NCI-H510A treated with DMSO at 0.1 percent for 48 hours (cell line): ENCODE results near the gene QPRT.
"Not testable (repeated sequence)": the region's sequence is repeated elsewhere in the genome, so short reads cannot be mapped to it uniquely, and the experiment has no call there.

ENCODE experiments used
- DNase-seq: peaks from one replicate; lab custom pipeline; 2025; lab: John Stamatoyannopoulos, UW

The QPRT gene

DNA sequence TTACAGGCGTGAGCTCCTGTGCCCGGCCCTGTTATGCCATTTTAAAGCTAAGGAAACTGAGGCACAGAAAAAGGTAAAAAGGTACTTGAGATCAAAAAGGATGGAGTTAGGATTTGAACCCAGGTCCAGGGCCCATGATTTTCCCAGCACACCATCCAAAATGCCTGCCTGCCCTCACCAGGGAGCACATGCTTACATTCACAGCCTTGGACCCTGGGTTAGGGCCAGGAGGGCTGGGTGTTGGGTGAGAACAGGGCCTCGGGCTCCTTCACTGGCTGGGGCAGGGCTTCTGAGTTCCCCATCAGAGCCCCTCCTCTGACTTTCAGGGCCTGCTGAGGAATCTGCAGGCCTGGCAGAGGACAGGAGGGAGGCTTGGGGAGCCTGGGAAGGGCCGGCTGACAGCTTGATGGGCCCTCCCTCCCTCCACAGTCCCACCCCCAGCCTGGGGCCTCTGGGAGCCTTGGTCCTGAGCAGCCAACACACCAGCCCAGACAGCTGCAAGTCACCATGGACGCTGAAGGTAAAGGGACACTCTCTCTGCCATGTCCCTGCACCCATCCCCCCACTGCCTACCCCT, at the start of gene QPRT:
Gene QPRT (plus strand): TSS at position 490 of the 577 bp plus-strand sequence. CDS start 18 bp downstream, at position 508.
- peak; percentile 58 for DNase-seq

DNA sequence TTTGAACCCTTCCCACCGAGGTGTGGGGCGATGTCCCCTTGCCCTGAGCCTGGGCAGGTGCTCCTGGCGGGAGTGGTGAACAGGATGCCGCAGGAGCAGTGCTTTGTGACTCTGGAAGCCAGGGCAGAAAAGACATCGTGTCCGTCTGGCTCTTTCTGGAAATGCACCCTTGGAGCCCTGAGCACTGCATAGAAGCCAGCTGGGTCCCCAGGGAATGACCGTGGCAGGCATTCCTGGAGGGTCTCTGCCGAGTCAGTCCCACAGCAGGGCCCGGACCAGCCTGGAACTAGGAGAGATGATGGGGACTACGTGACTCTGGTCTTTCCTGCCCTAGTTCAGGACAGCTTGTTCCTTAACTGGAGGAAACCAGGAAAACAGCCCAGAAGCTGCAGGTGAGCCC, 49.7 kb upstream of the QPRT start:
- DNase-seq = not testable (repeated sequence)

DNA sequence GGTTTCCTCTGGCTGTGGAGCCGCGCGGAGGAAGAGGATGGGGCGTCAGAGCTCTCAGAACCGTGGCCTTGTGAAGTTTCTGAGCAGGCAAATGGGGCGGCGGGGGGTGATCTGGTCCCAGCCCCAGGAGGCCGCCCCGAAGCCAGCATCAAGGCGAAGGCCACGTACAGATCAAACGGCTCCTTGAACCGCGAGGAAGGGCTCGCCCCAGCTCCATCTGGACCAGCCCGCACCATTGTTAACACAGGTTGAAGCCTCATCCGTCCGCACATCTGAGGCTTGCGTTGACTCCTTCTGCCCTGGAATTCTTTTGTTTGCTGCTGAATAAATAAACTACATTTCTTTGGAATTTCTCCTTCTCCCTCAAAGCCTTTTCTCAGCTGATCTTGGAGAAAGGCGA, 47.3 kb upstream of the QPRT start:
- DNase-seq = not testable (repeated sequence)

DNA sequence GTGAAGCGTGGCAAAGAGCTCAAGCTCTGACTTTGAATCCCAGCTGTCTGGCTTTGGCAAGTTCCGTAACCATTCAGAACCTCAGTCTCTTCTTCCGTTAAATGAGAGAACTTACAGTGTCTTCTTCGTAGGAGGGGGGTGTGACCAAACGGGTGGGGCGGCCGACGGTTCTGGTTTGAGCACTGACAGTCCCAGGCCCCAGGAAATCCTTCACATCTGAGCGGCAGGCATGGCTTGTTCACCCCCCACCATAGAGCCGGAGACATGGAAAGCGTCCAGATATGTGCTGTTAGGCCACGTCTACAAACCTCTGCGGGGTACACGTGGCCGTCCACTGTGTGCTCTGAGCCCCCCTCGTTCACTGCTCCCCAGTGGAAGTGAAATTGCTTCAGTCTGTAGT, 43.1 kb upstream of the QPRT start:
- not testable (repeated sequence) for DNase-seq

GRCh38 chr16:29636368-29636767, 42.6 kb upstream of the QPRT start:
- DNase-seq = not testable (repeated sequence)

GRCh38 chr16:29638751-29639150, 40.2 kb upstream of the QPRT start:
- DNase-seq = not testable (repeated sequence)

DNA sequence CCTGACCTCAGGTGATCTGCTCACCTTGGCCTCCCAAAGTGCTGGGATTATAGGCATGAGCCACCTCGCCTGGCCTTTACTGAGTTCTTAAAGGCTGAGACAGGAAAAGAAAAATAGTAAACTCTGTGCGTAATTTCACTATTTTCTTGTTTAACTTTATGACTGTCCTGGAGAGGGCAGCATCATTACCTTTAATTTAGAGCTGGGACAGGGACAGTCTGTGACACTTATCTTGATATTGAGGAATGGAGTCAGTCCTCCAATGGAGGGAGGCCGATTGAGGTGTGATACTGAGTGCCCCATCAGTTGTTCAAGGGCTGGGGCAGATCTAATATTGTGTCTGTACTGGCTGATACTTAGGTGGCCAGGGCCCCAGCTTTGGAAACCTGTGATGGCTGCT, 37.4 kb upstream of the QPRT start:
- no peak for DNase-seq

DNA sequence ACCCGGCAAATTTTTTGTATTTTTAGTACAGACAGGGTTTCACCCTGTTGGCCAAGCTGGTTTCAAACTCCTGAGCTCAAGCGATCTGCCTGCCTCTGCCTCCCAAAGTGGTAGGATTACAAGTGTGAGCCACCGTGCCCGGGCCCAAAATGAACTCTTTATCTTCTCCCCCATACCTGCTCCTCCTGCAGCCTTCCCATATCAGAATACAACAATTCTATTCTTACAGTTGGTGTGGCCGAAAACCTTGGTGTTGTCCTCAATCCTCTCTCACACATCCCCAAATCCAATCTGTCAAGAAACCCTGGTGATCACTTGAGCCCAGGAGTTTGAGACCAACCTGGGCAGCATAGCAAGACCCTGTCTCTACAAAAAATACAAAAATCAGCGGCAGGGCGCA, 35.4 kb upstream of the QPRT start:
- no peak for DNase-seq

GRCh38 chr16:29644338-29644857, 34.6 kb upstream of the QPRT start:
- DNase-seq = no peak

DNA sequence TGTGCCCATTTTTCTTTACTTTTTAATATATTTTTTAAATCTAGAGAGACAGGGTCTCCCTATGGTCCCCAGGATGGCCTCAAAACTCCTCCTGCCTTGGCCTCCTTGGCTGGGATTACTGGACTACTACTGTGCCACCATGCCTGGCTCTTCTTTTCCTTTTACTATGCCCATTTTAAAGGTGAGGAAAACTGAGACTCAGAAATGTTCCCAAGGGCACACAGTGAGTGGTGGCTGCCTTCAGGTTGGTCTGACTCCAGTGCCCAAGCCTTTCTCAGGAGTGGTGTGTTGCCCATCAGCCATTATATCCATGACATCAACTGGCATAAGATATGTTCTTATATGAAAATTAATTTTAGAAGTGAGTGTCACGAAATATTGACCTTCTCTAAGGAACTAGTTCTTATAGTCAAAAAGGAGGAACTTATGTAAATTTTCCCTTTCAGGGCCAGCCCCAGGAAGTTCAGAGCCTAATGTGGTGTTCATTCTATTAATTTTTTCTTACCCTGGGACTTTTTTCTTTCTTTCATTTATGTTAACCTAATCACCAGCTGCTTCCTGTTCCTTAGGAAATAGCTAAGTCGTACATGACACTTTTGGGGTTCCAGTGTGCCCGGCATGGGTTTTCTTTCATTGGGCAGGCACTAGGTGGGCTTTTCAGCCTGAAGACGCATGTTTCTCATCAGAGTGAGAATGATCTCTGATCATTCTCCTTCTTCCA, 33.8 kb upstream of the QPRT start:
- no peak for DNase-seq

DNA sequence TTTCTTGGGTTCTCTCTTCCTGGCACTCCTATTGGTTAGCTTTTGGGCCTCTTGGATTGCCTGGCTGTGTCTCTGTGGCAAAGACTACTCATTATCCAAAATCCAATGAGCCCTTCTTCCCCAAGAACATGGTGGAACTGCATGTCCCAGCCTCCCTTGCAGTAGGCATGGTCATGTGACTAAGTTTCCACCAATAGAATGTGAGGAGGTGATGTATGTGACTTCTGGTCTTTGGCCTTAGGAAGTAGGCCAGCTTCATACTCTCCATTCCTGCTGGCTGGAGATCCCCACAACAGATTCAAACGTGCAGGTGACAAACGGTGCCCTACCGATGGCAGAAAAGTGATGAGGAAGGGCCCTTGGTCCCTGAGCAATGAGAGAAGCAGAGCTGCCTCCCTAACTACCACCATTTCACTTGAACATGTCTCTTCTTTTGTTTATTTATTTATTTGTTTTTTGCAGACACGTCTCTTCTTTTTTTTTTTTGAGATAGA, 33.2 kb upstream of the QPRT start:
- DNase-seq = no peak

GRCh38 chr16:29646947-29647346, 32.0 kb upstream of the QPRT start:
- no peak for DNase-seq

DNA sequence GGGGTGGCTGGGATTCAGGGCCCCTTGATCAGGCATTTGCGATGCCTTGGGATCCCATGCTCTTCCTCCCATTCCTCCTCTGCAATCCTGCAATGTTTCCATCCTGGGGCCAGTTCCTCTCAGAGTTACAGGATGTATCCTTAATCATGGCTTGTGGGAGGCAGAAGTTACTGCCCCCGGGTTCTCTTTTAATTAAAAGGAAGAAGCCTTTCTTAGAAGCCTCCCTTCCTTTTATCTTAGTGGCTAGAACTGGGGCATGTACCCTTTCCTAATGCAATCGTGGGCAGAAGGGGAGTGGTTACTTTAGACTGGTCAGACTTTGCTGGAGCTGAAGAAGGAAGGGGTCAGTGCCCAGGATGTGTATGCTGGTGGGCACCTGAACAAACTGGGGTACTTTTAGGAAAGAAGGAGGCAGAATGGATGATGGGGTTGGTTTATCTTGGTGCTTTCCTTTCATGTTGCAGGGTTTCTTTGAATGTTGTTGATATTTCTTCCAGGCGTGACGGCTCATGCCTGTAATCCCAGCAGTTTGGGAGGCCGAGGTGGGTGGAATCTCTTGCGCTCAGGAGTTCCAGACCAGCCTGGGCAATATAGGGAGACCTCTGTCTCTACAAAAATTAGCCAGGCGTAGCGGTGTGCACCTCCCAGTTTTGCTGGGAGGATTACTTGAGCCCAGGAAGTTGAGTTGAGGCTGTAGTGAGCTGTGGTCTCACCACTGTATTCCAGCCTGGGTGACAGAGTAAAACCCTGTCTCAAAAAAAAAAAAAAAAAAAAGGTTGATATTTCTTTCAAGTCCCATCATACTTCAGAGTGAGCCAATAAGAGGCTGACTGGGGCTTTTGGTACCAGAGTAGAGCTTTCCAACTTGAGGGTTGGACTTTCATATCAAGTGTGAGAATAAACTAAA, 29.1 kb upstream of the QPRT start:
- no peak for DNase-seq

DNA sequence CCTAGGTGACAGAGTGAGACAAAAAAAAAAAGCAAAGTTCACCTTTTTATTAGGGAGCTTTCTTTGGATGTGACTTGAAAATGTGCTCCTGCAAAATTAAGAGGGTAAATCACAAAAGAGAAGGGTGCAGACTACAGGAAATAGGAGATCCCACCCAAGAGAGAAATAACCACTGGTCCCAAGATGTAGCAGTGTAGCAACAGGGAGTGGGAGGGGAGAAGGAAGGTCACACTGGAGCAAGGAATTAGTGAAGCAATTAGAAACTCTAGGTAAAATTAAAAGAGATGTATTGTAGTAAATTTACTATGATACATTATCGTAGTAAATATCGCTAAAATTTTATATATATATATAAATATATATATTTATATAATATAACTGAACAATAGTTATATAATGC, 28.2 kb upstream of the QPRT start:
- DNase-seq = no peak

DNA sequence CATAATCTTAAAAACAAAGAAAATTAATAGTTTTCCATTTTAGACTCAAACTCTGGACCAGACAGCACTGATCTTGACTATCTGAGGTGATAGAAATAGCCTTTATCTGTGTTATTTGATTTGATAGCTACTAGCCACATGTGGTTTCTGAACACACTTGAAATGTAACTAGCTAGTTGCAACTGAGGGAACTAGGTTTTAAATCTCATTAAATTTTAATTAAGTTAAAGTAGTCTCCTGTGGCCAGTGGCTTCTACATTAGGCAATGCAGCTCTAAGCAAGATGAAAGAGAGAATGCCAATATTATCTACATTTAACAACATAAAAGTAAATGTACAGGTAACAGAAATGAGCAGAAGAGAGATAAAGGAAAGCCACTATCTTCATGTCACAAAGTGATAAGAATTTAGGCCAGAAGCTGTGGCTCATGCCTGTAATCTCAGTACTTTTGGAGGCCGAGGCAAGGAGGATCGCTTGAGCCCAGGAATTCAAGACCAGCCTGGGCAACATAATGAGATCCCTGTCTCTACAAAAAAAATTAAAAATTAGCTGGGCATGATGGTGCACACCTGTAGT, 27.1 kb upstream of the QPRT start:
- no peak for DNase-seq

DNA sequence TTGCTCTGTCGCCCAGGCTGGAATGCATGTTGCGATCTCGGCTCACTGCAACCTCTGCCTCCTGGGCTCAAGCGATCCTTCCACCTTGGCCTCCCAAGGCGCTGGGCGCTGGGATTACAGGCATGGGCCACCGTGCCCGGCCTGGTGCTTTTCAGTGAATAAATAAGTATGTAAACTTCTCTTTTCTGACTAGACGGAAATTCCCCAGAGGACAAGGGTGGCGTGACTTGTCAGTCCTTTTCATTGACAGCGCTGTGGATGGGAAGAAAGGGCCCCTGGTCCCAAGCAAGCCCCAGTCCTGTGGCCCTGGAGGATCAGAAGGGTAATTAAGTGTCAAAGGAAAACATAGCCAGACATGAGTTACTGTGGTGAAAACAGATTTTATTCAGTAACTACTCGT, 25.5 kb upstream of the QPRT start:
- DNase-seq = no peak

DNA sequence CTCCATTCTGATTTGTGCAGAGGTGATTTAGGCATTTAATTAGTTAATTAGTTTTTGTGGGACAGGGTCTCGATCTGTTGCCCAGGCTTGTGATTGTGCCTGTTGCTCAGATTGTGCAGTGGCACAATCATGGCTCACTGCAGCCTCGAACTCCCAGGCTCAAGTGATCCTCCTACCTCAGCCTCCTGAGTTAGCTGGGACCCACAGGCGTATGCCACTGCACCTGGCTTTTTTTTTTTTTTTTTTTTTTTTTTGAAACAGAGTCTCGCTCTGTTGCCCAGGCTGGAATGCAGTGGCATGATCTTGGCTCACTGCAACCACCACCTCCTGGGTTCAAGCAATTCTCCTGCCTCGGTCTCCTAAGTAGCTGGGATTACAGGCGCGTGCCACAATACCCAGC, 25.1 kb upstream of the QPRT start:
- not testable (repeated sequence) for DNase-seq

- DNase-seq = no peak
Observed at GRCh38 chr16:29656688-29657523, 22.1 kb upstream of the QPRT start.

- no peak for DNase-seq
Observed at GRCh38 chr16:29658705-29659104, 20.3 kb upstream of the QPRT start.

GRCh38 chr16:29662000-29662728, 16.8 kb upstream of the QPRT start:
- DNase-seq = no peak

- no peak for DNase-seq
Observed at GRCh38 chr16:29662729-29663015, 16.3 kb upstream of the QPRT start.
